GM19193 (cell line): ENCODE results near the gene CDK3.

Experiments used
- POLR2A ChIP-seq: IDR thresholded peaks from 4 replicates; pipeline ENCODE4 v1.6.1; 2011; ENCODE audit not compliant: insufficient read depth, insufficient read length; ENCODE audit errors: extremely low read depth

The CDK3 gene

GRCh38 chr17:76039121-76039520, 38.5 kb downstream of the CDK3 start:
- no peak for TF ChIP-seq POLR2A

GRCh38 chr17:76040376-76040775, 39.7 kb downstream of the CDK3 start:
- no peak for TF ChIP-seq POLR2A

- TF ChIP-seq POLR2A, result no peak
Observed at GRCh38 chr17:76046064-76046463, 45.4 kb downstream of the CDK3 start.

GRCh38 chr17:76048025-76048605, 47.5 kb downstream of the CDK3 start:
- no peak for TF ChIP-seq POLR2A

GRCh38 chr17:76048711-76049110, 48.1 kb downstream of the CDK3 start:
- TF ChIP-seq POLR2A, result no peak

- no peak for TF ChIP-seq POLR2A
Observed at GRCh38 chr17:76049239-76049638, 48.6 kb downstream of the CDK3 start.

- TF ChIP-seq POLR2A, result no peak
Observed at GRCh38 chr17:76049836-76050537, 49.3 kb downstream of the CDK3 start.

GRCh38 chr17:76050538-76051467, 50.1 kb downstream of the CDK3 start:
- no peak for TF ChIP-seq POLR2A

GRCh38 chr17:76051561-76051960, 50.9 kb downstream of the CDK3 start:
- no peak for TF ChIP-seq POLR2A

- no peak for TF ChIP-seq POLR2A
Observed at GRCh38 chr17:76053246-76054111, 52.8 kb downstream of the CDK3 start.

GRCh38 chr17:76054112-76054476, 53.4 kb downstream of the CDK3 start:
- no peak for TF ChIP-seq POLR2A
